HEK293 (cell line): ENCODE results near the gene TKT.

Experiments
- PRDM6 ChIP-seq: fragments of 450-650 bp; formaldehyde crosslinking; IDR thresholded peaks from 2 replicates; pipeline ENCODE4 v1.5.1; 2017; ENCODE audit warnings: missing biosample characterization, missing genetic modification characterization
- TCF7L2 ChIP-seq: IDR thresholded peaks from 2 replicates; pipeline ENCODE4 v1.6.1; 2011; ENCODE audit warnings: low read depth, mild to moderate bottlenecking, inconsistent platforms, low read length, moderate library complexity, borderline replicate concordance
- ZNF777 ChIP-seq: fragments of 450-650 bp; formaldehyde crosslinking; IDR thresholded peaks from 2 replicates; pipeline ENCODE4 v1.5.1; 2017; ENCODE audit warnings: missing biosample characterization, missing genetic modification characterization, borderline replicate concordance

- TF ChIP-seq PRDM6 (no peak), TCF7L2 (no peak), ZNF777 (tag by site-specific recombination) (no peak)
Observed at GRCh38 chr3:53190659-53191058, 65.2 kb downstream of the TKT start.
